HCT116 (cell line): ENCODE measurements around the gene PRKN. TPM values are rescaled to one million over a fixed set of nuclear protein-coding genes. Genes with fewer than 3 reads are reported as not detected.

ENCODE experiments used
- ATAC-seq: fragments of 200-7000 bp; cut with Tn5 transposase; 2 replicates; pipeline ENCODE4 v1.9.1; 2020; ENCODE audit warnings: mild to moderate bottlenecking, moderate library complexity
- BruUV-seq: library from RNA; stranded (reverse); fragments of 400-500 nt; replicated peaks from 2 replicates; lab custom pipeline; 2021; lab: Mats Ljungman, UMichigan
- CTCF ChIA-PET: fragments of 300-600 bp; sonication (Branson Sonifier 250); formaldehyde crosslinking; loops from one replicate; lab custom pipeline; 2021; ENCODE audit warnings: antibody characterized with exemption; lab: Charles Lee
- POLR2A ChIA-PET: fragments of 300-600, 350-600 bp; sonication (Branson Sonifier 250); formaldehyde crosslinking; loops from one replicate; lab custom pipeline; 2021; ENCODE audit warnings: antibody characterized with exemption; lab: Charles Lee
- RAD21 ChIA-PET, 2 experiments: fragments of 300-600 bp; sonication (Branson Sonifier 250); formaldehyde crosslinking; loops; one replicate each; lab custom pipeline; 2023; ENCODE audit warnings: low total read pairs in 2 of 2; ENCODE audit not compliant: uncharacterized antibody in 2 of 2, unreplicated experiment in 2 of 2, low non-redundant PET in 1 of 2; lab: Charles Lee
- DNase-seq: peaks from one replicate; pipeline ENCODE4 v3.0.0-alpha.2; 2010; ENCODE audit warnings: low read depth, low spot score
- H2AFZ ChIP-seq: fragments of 200-600 bp; shearing (Covaris generic), sonication (generic); 2 replicates; pipeline ENCODE4 v1.6.1; 2017; ENCODE audit warnings: low read depth, mixed run types, mixed read lengths, antibody characterized with exemption, low read length; ENCODE audit not compliant: poor library complexity, severe bottlenecking
- H3K27ac ChIP-seq: 2 replicates; pipeline ENCODE4 v1.5.1; 2012; ENCODE audit warnings: low read depth, low read length
- H3K27me3 ChIP-seq: fragments of 200-600 bp; sonication (generic); 2 replicates; pipeline ENCODE4 v1.6.1; 2016; ENCODE audit warnings: mixed run types, low read length, mixed read lengths; ENCODE audit not compliant: insufficient read depth
- H3K36me3 ChIP-seq, 2 experiments: fragments of 200-500 bp in 1 of 2; fragments of 200-600 bp in 1 of 2; sonication (Bioruptor generic) in 1 of 2; sonication (generic) in 1 of 2; 2 replicates each; pipeline versions ENCODE4 v1.5.1 to v1.6.1; 2014 to 2016; ENCODE audit warnings: low read length in 2 of 2, inconsistent platforms in 1 of 2, mixed read lengths in 1 of 2, mixed run types in 1 of 2; ENCODE audit not compliant: insufficient read depth in 2 of 2, control insufficient read depth in 1 of 2
- H3K4me1 ChIP-seq, 2 experiments: fragments of 200-600 bp in 1 of 2; sonication (generic) in 1 of 2; 2 replicates each; pipeline versions ENCODE4 v1.5.1 to v1.6.1; 2012 to 2017; ENCODE audit warnings: low read length in 2 of 2, inconsistent platforms in 1 of 2, mild to moderate bottlenecking in 1 of 2, mixed read lengths in 1 of 2, mixed run types in 1 of 2, moderate library complexity in 1 of 2; ENCODE audit not compliant: insufficient read depth in 2 of 2, control insufficient read depth in 1 of 2
- H3K4me2 ChIP-seq: fragments of 200-600 bp; sonication (generic); 2 replicates; pipeline ENCODE4 v1.6.1; 2017; ENCODE audit warnings: mixed run types, low read length, mixed read lengths
- H3K4me3 ChIP-seq, 2 experiments: fragments of 200-600 bp in 1 of 2; sonication (generic) in 1 of 2; replicated peaks in 1 of 2; 2 replicates each; pipeline ENCODE4 v1.5.1; 2011 to 2016; ENCODE audit warnings: low read length in 2 of 2, control low read depth in 1 of 2, low read depth in 1 of 2, mild to moderate bottlenecking in 1 of 2, mixed read lengths in 1 of 2, mixed run types in 1 of 2
- H3K79me2 ChIP-seq: fragments of 200-600 bp; sonication (generic); 2 replicates; pipeline ENCODE4 v1.6.1; 2017; ENCODE audit warnings: mild to moderate bottlenecking, mixed run types, low read length, moderate library complexity, mixed read lengths; ENCODE audit not compliant: insufficient read depth
- H3K9ac ChIP-seq: fragments of 200-600 bp; sonication (generic); 2 replicates; pipeline ENCODE4 v1.6.1; 2016; ENCODE audit warnings: low read length, mixed read lengths
- H3K9me2 ChIP-seq: fragments of 200-600 bp; sonication (generic), shearing (Covaris generic); 2 replicates; pipeline ENCODE4 v1.6.1; 2017; ENCODE audit warnings: mixed run types, mild to moderate bottlenecking, moderate library complexity; ENCODE audit not compliant: insufficient read depth
- H3K9me3 ChIP-seq, 2 experiments: fragments of 200-500 bp in 1 of 2; fragments of 200-600 bp in 1 of 2; sonication (Bioruptor generic) in 1 of 2; sonication (generic) in 1 of 2; 2 replicates each; pipeline ENCODE4 v1.6.1; 2014 to 2017; ENCODE audit warnings: low read length in 2 of 2, mixed read lengths in 2 of 2, inconsistent platforms in 1 of 2, low read depth in 1 of 2, mild to moderate bottlenecking in 1 of 2, mixed run types in 1 of 2, moderate library complexity in 1 of 2; ENCODE audit not compliant: control insufficient read depth in 1 of 2, insufficient read depth in 1 of 2
- H4K20me1 ChIP-seq: fragments of 200-600 bp; sonication (generic), shearing (Covaris generic); 2 replicates; pipeline ENCODE4 v1.6.1; 2017; ENCODE audit warnings: mixed run types, mild to moderate bottlenecking, moderate library complexity; ENCODE audit not compliant: insufficient read depth
- CBX3 ChIP-seq: IDR thresholded peaks from 2 replicates; pipeline ENCODE4 v1.6.1; 2012; ENCODE audit warnings: low read depth
- CEBPB ChIP-seq: IDR thresholded peaks from 2 replicates; pipeline ENCODE4 v1.6.1; 2012; ENCODE audit warnings: low read depth
- POLR2AphosphoS5 ChIP-seq: IDR thresholded peaks from 2 replicates; pipeline ENCODE4 v1.6.1; 2011; ENCODE audit warnings: mild to moderate bottlenecking, low read depth, low read length, moderate library complexity
- SIN3A ChIP-seq: IDR thresholded peaks from 2 replicates; pipeline ENCODE4 v1.6.1; 2012; ENCODE audit warnings: low read depth
- intact Hi-C: fragments of 100-400 bp; cut with micrococcal nuclease; formaldehyde crosslinking; loops from 2 replicates; pipeline ENCODE4 v1.10.0; 2022
- total RNA-seq: library from RNA; stranded (reverse); gene quantifications from one replicate; pipeline ENCODE4 v1.2.1, GENCODE V29; 2021; ENCODE audit not compliant: unreplicated experiment
- TF ChIP-seq, protein P1 (sequence below): IDR thresholded peaks from 2 replicates; pipeline ENCODE4 v1.6.1; 2011; ENCODE audit warnings: mild to moderate bottlenecking, low read length, moderate library complexity; ENCODE audit not compliant: insufficient replicate concordance; ENCODE audit errors: extremely low read depth

Gene PRKN
- total RNA-seq, 1 experiment from 2014 or later, result 2.6 TPM

DNA sequence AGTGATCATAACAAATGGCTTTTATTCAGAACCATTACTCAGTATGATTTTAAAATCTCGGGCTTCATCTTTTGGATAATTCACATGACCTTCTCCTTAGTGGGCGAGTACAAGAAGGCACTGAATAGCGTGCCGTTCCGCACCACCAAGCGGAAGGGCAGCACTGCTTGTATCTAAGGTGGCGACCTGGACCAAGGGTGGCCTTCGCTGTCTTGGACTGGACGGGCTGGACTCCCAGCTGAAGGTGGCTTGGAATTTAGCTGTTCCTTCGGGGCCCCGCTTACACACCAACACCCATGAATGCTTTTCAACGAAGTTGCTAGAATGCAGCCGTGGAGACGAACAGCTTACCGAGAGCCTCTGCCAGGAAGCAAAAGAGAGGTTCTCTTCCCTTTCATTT lies 1285.1 kb downstream of the PRKN start (continued):
- TF ChIP-seq POLR2AphosphoS5 (no peak), SIN3A (no peak)

DNA sequence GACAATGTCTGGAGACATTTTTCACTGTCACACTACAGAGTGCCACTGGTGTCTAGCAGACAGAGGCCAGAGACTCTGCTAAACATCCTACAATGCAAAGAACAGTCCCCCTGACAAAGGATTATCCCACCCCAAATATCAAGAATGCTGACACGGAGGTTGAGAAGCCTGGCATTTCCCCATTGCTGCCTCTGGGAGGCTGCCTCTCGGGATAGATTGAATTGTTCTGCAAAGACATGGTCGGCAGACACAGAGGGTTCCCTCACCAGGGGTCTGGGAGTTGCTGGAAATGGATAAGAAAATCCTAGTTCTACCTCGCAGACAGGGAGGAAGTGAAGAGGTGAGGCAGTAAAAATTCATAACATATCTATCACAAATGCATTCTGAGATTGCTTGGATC lies 1287.3 kb downstream of the PRKN start:
- TF ChIP-seq, protein P1, sequence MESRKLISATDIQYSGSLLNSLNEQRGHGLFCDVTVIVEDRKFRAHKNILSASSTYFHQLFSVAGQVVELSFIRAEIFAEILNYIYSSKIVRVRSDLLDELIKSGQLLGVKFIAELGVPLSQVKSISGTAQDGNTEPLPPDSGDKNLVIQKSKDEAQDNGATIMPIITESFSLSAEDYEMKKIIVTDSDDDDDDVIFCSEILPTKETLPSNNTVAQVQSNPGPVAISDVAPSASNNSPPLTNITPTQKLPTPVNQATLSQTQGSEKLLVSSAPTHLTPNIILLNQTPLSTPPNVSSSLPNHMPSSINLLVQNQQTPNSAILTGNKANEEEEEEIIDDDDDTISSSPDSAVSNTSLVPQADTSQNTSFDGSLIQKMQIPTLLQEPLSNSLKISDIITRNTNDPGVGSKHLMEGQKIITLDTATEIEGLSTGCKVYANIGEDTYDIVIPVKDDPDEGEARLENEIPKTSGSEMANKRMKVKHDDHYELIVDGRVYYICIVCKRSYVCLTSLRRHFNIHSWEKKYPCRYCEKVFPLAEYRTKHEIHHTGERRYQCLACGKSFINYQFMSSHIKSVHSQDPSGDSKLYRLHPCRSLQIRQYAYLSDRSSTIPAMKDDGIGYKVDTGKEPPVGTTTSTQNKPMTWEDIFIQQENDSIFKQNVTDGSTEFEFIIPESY, result no peak
- TF ChIP-seq CBX3 (no peak), CEBPB (no peak)
- TF ChIP-seq, all 23 proteins: peak for 0
- H2AFZ ChIP-seq, result no peak overlapping the region
- POLR2A ChIA-PET, result no interaction called here

More for the DNA sequence above, 1287.3 kb downstream of the PRKN start:
- Histone ChIP-seq H3K4me2 (no peak overlapping the region), H3K4me3 (no peak overlapping the region), H3K27me3 (no peaks in the 10 kb centered on the region), H4K20me1 (no peaks in the 10 kb centered on the region), H3K9ac (no peak overlapping the region), H3K79me2 (no peaks in the 10 kb centered on the region), H3K27ac (no peak overlapping the region), H3K9me2 (no peaks in the 10 kb centered on the region), H3K4me1 (peaks cover 10 to 28% of the 10 kb centered on the region in 2 experiments; a peak in 3 of 4 replicates), H3K9me3 (no peaks in the 10 kb centered on the region), H3K36me3 (no peaks in the 10 kb centered on the region)
- RAD21 ChIA-PET, result no interaction called here
- DNase-seq (no peak), ATAC-seq (no peak)
- BruUV-seq, result no TSS peak
- CTCF ChIA-PET, result interaction anchor here (1.3 kb wide), 1 partner anchor 22 kb away, joined by 3 read pairs; no protein-coding TSS in a partner anchor
- intact Hi-C loops, result no loop called here
